ENCODE data around the gene ASB3. TPM values are rescaled to one million over a fixed set of nuclear protein-coding genes. Genes with fewer than 3 reads are reported as not detected.

The ASB3 gene
- total and polyA plus RNA-seq, 4 donors = 2.7 to 13.6 (median 8.7) TPM

DNA sequence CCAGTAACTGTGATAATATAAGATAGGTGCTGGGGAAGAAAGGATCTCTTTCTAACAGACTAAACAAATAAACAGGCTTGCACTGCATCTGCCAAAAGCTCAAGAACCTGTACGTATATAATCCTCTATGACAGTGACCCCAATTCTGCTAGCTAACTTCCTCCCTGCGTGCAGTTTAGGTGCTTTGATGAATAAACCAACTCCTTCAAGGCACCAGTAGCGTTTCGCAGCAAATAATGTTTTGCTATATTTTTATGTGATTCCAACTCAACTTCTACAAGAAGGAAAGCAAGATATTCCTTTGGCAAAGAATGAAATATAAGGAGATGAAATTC lies 154.7 kb downstream of the ASB3 start (continued):
- TF ChIP-seq, protein P1, sequence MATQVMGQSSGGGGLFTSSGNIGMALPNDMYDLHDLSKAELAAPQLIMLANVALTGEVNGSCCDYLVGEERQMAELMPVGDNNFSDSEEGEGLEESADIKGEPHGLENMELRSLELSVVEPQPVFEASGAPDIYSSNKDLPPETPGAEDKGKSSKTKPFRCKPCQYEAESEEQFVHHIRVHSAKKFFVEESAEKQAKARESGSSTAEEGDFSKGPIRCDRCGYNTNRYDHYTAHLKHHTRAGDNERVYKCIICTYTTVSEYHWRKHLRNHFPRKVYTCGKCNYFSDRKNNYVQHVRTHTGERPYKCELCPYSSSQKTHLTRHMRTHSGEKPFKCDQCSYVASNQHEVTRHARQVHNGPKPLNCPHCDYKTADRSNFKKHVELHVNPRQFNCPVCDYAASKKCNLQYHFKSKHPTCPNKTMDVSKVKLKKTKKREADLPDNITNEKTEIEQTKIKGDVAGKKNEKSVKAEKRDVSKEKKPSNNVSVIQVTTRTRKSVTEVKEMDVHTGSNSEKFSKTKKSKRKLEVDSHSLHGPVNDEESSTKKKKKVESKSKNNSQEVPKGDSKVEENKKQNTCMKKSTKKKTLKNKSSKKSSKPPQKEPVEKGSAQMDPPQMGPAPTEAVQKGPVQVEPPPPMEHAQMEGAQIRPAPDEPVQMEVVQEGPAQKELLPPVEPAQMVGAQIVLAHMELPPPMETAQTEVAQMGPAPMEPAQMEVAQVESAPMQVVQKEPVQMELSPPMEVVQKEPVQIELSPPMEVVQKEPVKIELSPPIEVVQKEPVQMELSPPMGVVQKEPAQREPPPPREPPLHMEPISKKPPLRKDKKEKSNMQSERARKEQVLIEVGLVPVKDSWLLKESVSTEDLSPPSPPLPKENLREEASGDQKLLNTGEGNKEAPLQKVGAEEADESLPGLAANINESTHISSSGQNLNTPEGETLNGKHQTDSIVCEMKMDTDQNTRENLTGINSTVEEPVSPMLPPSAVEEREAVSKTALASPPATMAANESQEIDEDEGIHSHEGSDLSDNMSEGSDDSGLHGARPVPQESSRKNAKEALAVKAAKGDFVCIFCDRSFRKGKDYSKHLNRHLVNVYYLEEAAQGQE (IDR thresholded peaks at IDR 0.05) = no peak
- TF ChIP-seq TAF1 (conservative IDR thresholded peaks at IDR 0.05) (no peak), EGR1 (IDR thresholded peaks at IDR 0.05; ENCODE audit: low read depth in 2 of 2) (no peak)

- no peak overlapping the region for H3K4me3 ChIP-seq (ENCODE audit: low read depth in 1 of 3, low read length in 3 of 3)
- no peaks in the 10 kb centered on the region for H3K4me1 ChIP-seq (ENCODE audit: control insufficient read depth in 4 of 4, insufficient read depth in 4 of 4, low read length in 3 of 4)
- no peak overlapping the region for H3K27ac ChIP-seq (ENCODE audit: low read depth in 1 of 2, low read length in 2 of 2)
- TF ChIP-seq RAD21 (IDR thresholded peaks at IDR 0.05) (no peak), CTCF (IDR thresholded peaks at IDR 0.05; ENCODE audit: low read depth, low read length, missing input control) (no peak), YY1 (IDR thresholded peaks at IDR 0.05) (no peak)
- TF ChIP-seq, protein P1 (IDR thresholded peaks at IDR 0.05) = no peak
- H3K9me3 ChIP-seq (ENCODE audit: control insufficient read depth in 4 of 4, low read length in 3 of 4) = peaks cover 0 to 2% (median 0%) of the 10 kb centered on the region in 4 donors
- no peak overlapping the region for H3K9ac ChIP-seq (ENCODE audit: low read depth in 1 of 2, low read length in 2 of 2)
- WGBS = 86% methylated on average over 3 of the region's 3 CpGs
- no peaks in the 10 kb centered on the region for H3K27me3 ChIP-seq (ENCODE audit: control insufficient read depth in 4 of 4, insufficient read depth in 4 of 4, low read length in 3 of 4)
- DNase-seq (ENCODE audit: low spot score) = no peak
- H3K36me3 ChIP-seq (ENCODE audit: control insufficient read depth in 4 of 4, insufficient read depth in 3 of 4, low read depth in 1 of 4, low read length in 3 of 4) = no peaks in the 10 kb centered on the region
Observed at GRCh38 chr2:53631313-53632125, 155.2 kb downstream of the ASB3 start.

DNA sequence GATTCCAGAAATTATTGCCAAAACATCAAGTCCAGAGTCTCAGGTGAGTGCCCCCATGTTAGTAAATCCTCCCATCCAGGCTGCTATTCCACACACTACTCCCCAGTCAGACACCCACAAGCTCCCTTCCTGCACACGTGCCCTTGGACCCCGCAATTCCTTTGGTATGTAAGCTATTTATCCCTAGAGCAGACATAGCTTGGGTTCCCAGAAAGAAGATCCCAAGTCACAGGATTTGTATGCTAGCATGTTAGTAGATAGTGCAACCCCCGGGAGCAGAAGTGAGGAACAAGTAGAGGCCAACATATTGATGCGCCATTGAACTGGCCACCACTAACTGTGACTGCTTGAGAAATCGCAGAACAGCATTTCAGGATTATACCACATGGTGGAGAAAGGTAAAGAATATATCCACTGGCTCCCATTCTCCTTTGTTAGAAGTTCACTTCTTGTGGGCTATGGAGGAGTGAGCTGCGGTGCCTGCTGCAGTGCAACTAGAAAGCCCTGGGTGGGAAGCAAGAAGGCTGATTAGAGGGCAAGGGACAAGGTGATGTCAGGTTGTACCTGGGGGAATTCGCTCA lies 156.6 kb downstream of the ASB3 start:
- H3K9me3 ChIP-seq (ENCODE audit: control insufficient read depth in 4 of 4, low read length in 3 of 4) = no peaks in the 10 kb centered on the region
- H3K36me3 ChIP-seq (ENCODE audit: control insufficient read depth in 4 of 4, insufficient read depth in 3 of 4, low read depth in 1 of 4, low read length in 3 of 4) = no peaks in the 10 kb centered on the region
- no peak overlapping the region for H3K9ac ChIP-seq (ENCODE audit: low read depth in 1 of 2, low read length in 2 of 2)
- H3K27ac ChIP-seq (ENCODE audit: low read depth in 1 of 2, low read length in 2 of 2) = no peak overlapping the region
- H3K27me3 ChIP-seq (ENCODE audit: control insufficient read depth in 4 of 4, insufficient read depth in 4 of 4, low read length in 3 of 4) = no peaks in the 10 kb centered on the region
- no peak overlapping the region for H3K4me3 ChIP-seq (ENCODE audit: low read depth in 1 of 3, low read length in 3 of 3)
- no peak for DNase-seq (ENCODE audit: low spot score)
- 86% methylated on average over 7 of the region's 7 CpGs for WGBS
- H3K4me1 ChIP-seq (ENCODE audit: control insufficient read depth in 4 of 4, insufficient read depth in 4 of 4, low read length in 3 of 4) = no peaks in the 10 kb centered on the region
- TF ChIP-seq RAD21 (IDR thresholded peaks at IDR 0.05) = no peak
- no peak for TF ChIP-seq FOXA1 (IDR thresholded peaks at IDR 0.05)
- TF ChIP-seq TAF1 (conservative IDR thresholded peaks at IDR 0.05) = no peak
- no peak for TF ChIP-seq RXRA (IDR thresholded peaks at IDR 0.05)
- TF ChIP-seq, protein P2, sequence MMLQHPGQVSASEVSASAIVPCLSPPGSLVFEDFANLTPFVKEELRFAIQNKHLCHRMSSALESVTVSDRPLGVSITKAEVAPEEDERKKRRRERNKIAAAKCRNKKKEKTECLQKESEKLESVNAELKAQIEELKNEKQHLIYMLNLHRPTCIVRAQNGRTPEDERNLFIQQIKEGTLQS (IDR thresholded peaks at IDR 0.05) = no peak
- TF ChIP-seq, protein P3, sequence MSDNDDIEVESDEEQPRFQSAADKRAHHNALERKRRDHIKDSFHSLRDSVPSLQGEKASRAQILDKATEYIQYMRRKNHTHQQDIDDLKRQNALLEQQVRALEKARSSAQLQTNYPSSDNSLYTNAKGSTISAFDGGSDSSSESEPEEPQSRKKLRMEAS (IDR thresholded peaks at IDR 0.05) = no peak
- TF ChIP-seq EGR1 (IDR thresholded peaks at IDR 0.05; ENCODE audit: low read depth in 2 of 2) = no peak
- TF ChIP-seq SP1 (IDR thresholded peaks at IDR 0.05) = no peak
- no peak for TF ChIP-seq HNF4G (IDR thresholded peaks at IDR 0.05)
- TF ChIP-seq CTCF (IDR thresholded peaks at IDR 0.05; ENCODE audit: low read depth, low read length, missing input control) = no peak
- TF ChIP-seq YY1 (IDR thresholded peaks at IDR 0.05) = no peak
- TF ChIP-seq JUND (IDR thresholded peaks at IDR 0.05) = no peak
- TF ChIP-seq GABPA (IDR thresholded peaks at IDR 0.05 in 1 of 2, conservative IDR thresholded peaks at IDR 0.05 in 1 of 2) = no peak
- TF ChIP-seq NR2F2 (IDR thresholded peaks at IDR 0.05) = no peak
